Keratinocyte (primary cell): ENCODE results near the gene IHH. TPM values are rescaled to one million over a fixed set of nuclear protein-coding genes. Genes with fewer than 3 reads are reported as not detected.

Experiments used
- DNase-seq: peaks from one replicate; pipeline ENCODE4 v3.0.0-alpha.2; 2011; ENCODE audit warnings: low read depth, missing footprints, low spot score
- FAIRE-seq: peaks from 2 replicates; lab custom pipeline; 2011; peaks lifted over from hg19 to GRCh38; lab: Jason Lieb, UNC
- H2AFZ ChIP-seq: 2 replicates; pipeline ENCODE4 v1.6.0; 2012; ENCODE audit warnings: low read length, control low read depth, inconsistent platforms; ENCODE audit not compliant: control insufficient read depth
- H3K27ac ChIP-seq: 2 replicates; pipeline ENCODE4 v1.5.1; 2011; ENCODE audit warnings: low read length; ENCODE audit not compliant: control insufficient read depth, insufficient read depth
- H3K27me3 ChIP-seq: 3 replicates; pipeline ENCODE4 v1.6.0; 2011; ENCODE audit warnings: low read length; ENCODE audit not compliant: control insufficient read depth, insufficient read depth; ENCODE audit errors: extremely low read depth
- H3K36me3 ChIP-seq, 2 experiments: 2 replicates in 1 of 2; 3 replicates in 1 of 2; pipeline ENCODE4 v1.5.1; 2011; ENCODE audit warnings: low read length in 2 of 2, mild to moderate bottlenecking in 1 of 2; ENCODE audit not compliant: control insufficient read depth in 2 of 2, insufficient read depth in 2 of 2; ENCODE audit errors: extremely low read depth in 1 of 2
- H3K4me1 ChIP-seq: 3 replicates; pipeline ENCODE4 v1.5.1; 2011; ENCODE audit warnings: low read length; ENCODE audit not compliant: control insufficient read depth, insufficient read depth; ENCODE audit errors: extremely low read depth
- H3K4me2 ChIP-seq: 3 replicates; pipeline ENCODE4 v1.6.0; 2011; ENCODE audit warnings: low read depth, low read length; ENCODE audit not compliant: control insufficient read depth, insufficient read depth; ENCODE audit errors: extremely low read depth
- H3K4me3 ChIP-seq, 3 experiments: fragments of 200-600 bp in 1 of 3; sonication (generic) in 1 of 3; 2 replicates in 2 of 3; 3 replicates in 1 of 3; pipeline ENCODE4 v1.5.1; 2011 to 2016; ENCODE audit warnings: low read length in 3 of 3, mild to moderate bottlenecking in 3 of 3, control low read depth in 2 of 3, inconsistent platforms in 1 of 3, low read depth in 1 of 3, mixed read lengths in 1 of 3, mixed run types in 1 of 3, moderate library complexity in 1 of 3; ENCODE audit not compliant: control insufficient read depth in 2 of 3, insufficient read depth in 2 of 3; ENCODE audit errors: extremely low read depth in 1 of 3
- H3K79me2 ChIP-seq: 2 replicates; pipeline ENCODE4 v1.6.0; 2012; ENCODE audit warnings: low read length; ENCODE audit not compliant: control insufficient read depth, insufficient read depth
- H3K9ac ChIP-seq: 3 replicates; pipeline ENCODE4 v1.6.0; 2011; ENCODE audit warnings: low read length; ENCODE audit not compliant: control insufficient read depth, insufficient read depth; ENCODE audit errors: extremely low read depth
- H3K9me1 ChIP-seq: 3 replicates; pipeline ENCODE4 v1.6.0; 2011; ENCODE audit warnings: low read length; ENCODE audit not compliant: control insufficient read depth, insufficient read depth; ENCODE audit errors: extremely low read depth
- H3K9me3 ChIP-seq: 2 replicates; pipeline ENCODE4 v1.5.1; 2012; ENCODE audit warnings: low read depth, low read length; ENCODE audit not compliant: control insufficient read depth
- H4K20me1 ChIP-seq: 3 replicates; pipeline ENCODE4 v1.6.0; 2011; ENCODE audit warnings: low read length; ENCODE audit not compliant: control insufficient read depth, insufficient read depth; ENCODE audit errors: extremely low read depth
- CTCF ChIP-seq, 3 experiments: IDR thresholded peaks in 1 of 3; conservative IDR thresholded peaks in 1 of 3; optimal IDR thresholded peaks in 1 of 3; 2 replicates in 2 of 3; 3 replicates in 1 of 3; pipeline versions ENCODE3 to v1.5.1; 2011; ENCODE audit warnings: low read length in 3 of 3, mild to moderate bottlenecking in 3 of 3, moderate library complexity in 2 of 3, control low read depth in 1 of 3, inconsistent platforms in 1 of 3; ENCODE audit not compliant: insufficient read depth in 2 of 3; ENCODE audit errors: extremely low read depth in 1 of 3
- EZH2 ChIP-seq: IDR thresholded peaks from one replicate; pipeline ENCODE4 v1.6.1; 2012; ENCODE audit warnings: inconsistent platforms, mild to moderate bottlenecking, low read length, moderate library complexity
- dilution Hi-C: fragments of 300-500 bp; cut with MboI; formaldehyde crosslinking; loops from one replicate; pipeline ENCODE4 v1.7.0; 2020; ENCODE audit warnings: low sequenced_read_pairs; ENCODE audit not compliant: extremely low pct_ligation_motif_present
- polyA plus RNA-seq, 5 experiments: library from polyadenylated mRNA; depleted of rRNA in 3 of 5; stranded (reverse) in 3 of 5; stranded (forward) in 1 of 5; unstranded in 1 of 5; fragments of >200 nt; gene quantifications; 1 replicate in 1 of 5; 2 replicates in 3 of 5; 3 replicates in 1 of 5; pipeline versions ENCODE4 v1.2.1 to v1.2.3, GENCODE V29; 2011 to 2012; ENCODE audit warnings: missing spikeins in 2 of 5, low read depth in 1 of 5, low replicate concordance in 1 of 5

The IHH gene
- polyA plus RNA-seq, 1 donor (not counting 4 experiments of a cell fraction or from before 2014, with no cell fraction given), result not detected

GRCh38 chr2:219107758-219108157, 47.0 kb upstream of the IHH start:
- Histone ChIP-seq H3K36me3 (no peaks in the 10 kb centered on the region), H3K4me2 (no peak overlapping the region), H3K4me3 (no peak overlapping the region), H3K4me1 (no peaks in the 10 kb centered on the region), H3K27me3 (no peaks in the 10 kb centered on the region), H3K9me1 (no peaks in the 10 kb centered on the region), H3K9ac (no peak overlapping the region), H3K79me2 (no peaks in the 10 kb centered on the region), H3K9me3 (no peaks in the 10 kb centered on the region), H2AFZ (no peak overlapping the region), H4K20me1 (no peaks in the 10 kb centered on the region), H3K27ac (no peak overlapping the region)
- TF ChIP-seq CTCF (optimal IDR thresholded peaks at IDR 0.05 in 1 of 3, IDR thresholded peaks at IDR 0.05 in 1 of 3, conservative IDR thresholded peaks at IDR 0.05 in 1 of 3; ENCODE audit: extremely low read depth in 1 of 3, insufficient read depth in 2 of 3, low read length in 3 of 3), result no peak
- DNase-seq (no peak), FAIRE-seq (no peak)
- dilution Hi-C loops, result no loop called here

- no peaks in the 10 kb centered on the region for H3K27me3 ChIP-seq
- DNase-seq, result no peak
- no peak overlapping the region for H3K4me3 ChIP-seq
- H4K20me1 ChIP-seq, result no peaks in the 10 kb centered on the region
- H2AFZ ChIP-seq, result no peak overlapping the region
- no peaks in the 10 kb centered on the region for H3K36me3 ChIP-seq
- no peaks in the 10 kb centered on the region for H3K9me1 ChIP-seq
- no peak overlapping the region for H3K9ac ChIP-seq
- no peak for FAIRE-seq
- no peaks in the 10 kb centered on the region for H3K9me3 ChIP-seq
- H3K27ac ChIP-seq, result no peak overlapping the region
- dilution Hi-C loops, result no loop called here
- no peak overlapping the region for H3K4me2 ChIP-seq
- H3K79me2 ChIP-seq, result no peaks in the 10 kb centered on the region
- no peak for TF ChIP-seq CTCF (optimal IDR thresholded peaks at IDR 0.05 in 1 of 3, IDR thresholded peaks at IDR 0.05 in 1 of 3, conservative IDR thresholded peaks at IDR 0.05 in 1 of 3; ENCODE audit: extremely low read depth in 1 of 3, insufficient read depth in 2 of 3, low read length in 3 of 3)
- no peak for TF ChIP-seq EZH2
- H3K4me1 ChIP-seq, result no peaks in the 10 kb centered on the region
Measured at GRCh38 chr2:219106251-219106650, 45.5 kb upstream of the IHH start.
